IPS-18a (cell line): ENCODE data around the gene CYP2C18.
"Not testable (repeated sequence)": the region's sequence is repeated elsewhere in the genome, so short reads cannot be mapped to it uniquely, and the experiment has no call there.

Experiments
- H3K27ac ChIP-seq: one replicate; pipeline ENCODE4 v1.5.1; 2013; ENCODE audit warnings: low read length
- H3K27me3 ChIP-seq: one replicate; pipeline ENCODE4 v1.6.1; 2013; ENCODE audit warnings: mild to moderate bottlenecking, low read length; ENCODE audit not compliant: control insufficient read depth, insufficient read depth
- H3K36me3 ChIP-seq: one replicate; pipeline ENCODE4 v1.6.1; 2013; ENCODE audit warnings: low read depth, low read length; ENCODE audit not compliant: control insufficient read depth
- H3K4me1 ChIP-seq: one replicate; pipeline ENCODE4 v1.6.1; 2013; ENCODE audit warnings: low read depth, low read length; ENCODE audit not compliant: control insufficient read depth
- H3K4me3 ChIP-seq: one replicate; pipeline ENCODE4 v1.5.1; 2013; ENCODE audit warnings: low read length
- H3K9ac ChIP-seq: one replicate; pipeline ENCODE4 v1.6.1; 2013; ENCODE audit warnings: mild to moderate bottlenecking, low read length, moderate library complexity
- H3K9me3 ChIP-seq: one replicate; pipeline ENCODE4 v1.6.1; 2013; ENCODE audit warnings: low read depth, low read length; ENCODE audit not compliant: control insufficient read depth

The CYP2C18 gene

GRCh38 chr10:94683214-94684054 lies at the start of gene CYP2C18:
TSS of gene CYP2C18 (plus strand) at chr10:94683729. CDS start at chr10:94683820, 91 bp downstream.
- Histone ChIP-seq H3K4me1 (no peaks in the 10 kb centered on the region), H3K27ac (no peak within 1 kb of the TSS), H3K27me3 (no peaks in the 10 kb centered on the region), H3K9ac (no peak within 1 kb of the TSS), H3K9me3 (no peaks in the 10 kb centered on the region), H3K4me3 (no peak within 1 kb of the TSS), H3K36me3 (no peaks in the 10 kb centered on the region)

GRCh38 chr10:94638097-94638496 lies 45.4 kb upstream of the CYP2C18 start:
- not testable (repeated sequence) for H3K27ac ChIP-seq, H3K9ac ChIP-seq, H3K36me3 ChIP-seq, H3K4me1 ChIP-seq, H3K9me3 ChIP-seq, H3K27me3 ChIP-seq, H3K4me3 ChIP-seq

- Histone ChIP-seq H3K36me3 (no peaks in the 10 kb centered on the region), H3K4me1 (no peaks in the 10 kb centered on the region), H3K4me3 (no peak overlapping the region), H3K9me3 (peaks cover 3% of the 10 kb centered on the region), H3K9ac (no peak overlapping the region), H3K27ac (no peak overlapping the region), H3K27me3 (no peaks in the 10 kb centered on the region)
These were observed 43.6 kb upstream of the CYP2C18 start for GRCh38 chr10:94639902-94640301.

GRCh38 chr10:94640562-94640961 lies 43.0 kb upstream of the CYP2C18 start:
- no peaks in the 10 kb centered on the region for H3K36me3 ChIP-seq
- H3K9me3 ChIP-seq = peaks cover 3% of the 10 kb centered on the region
- no peak overlapping the region for H3K9ac ChIP-seq
- no peaks in the 10 kb centered on the region for H3K27me3 ChIP-seq
- H3K4me1 ChIP-seq = no peaks in the 10 kb centered on the region
- no peak overlapping the region for H3K27ac ChIP-seq
- no peak overlapping the region for H3K4me3 ChIP-seq

- peaks cover 3% of the 10 kb centered on the region for H3K9me3 ChIP-seq
- H3K9ac ChIP-seq = no peak overlapping the region
- no peak overlapping the region for H3K27ac ChIP-seq
- H3K36me3 ChIP-seq = no peaks in the 10 kb centered on the region
- H3K4me3 ChIP-seq = no peak overlapping the region
- H3K4me1 ChIP-seq = no peaks in the 10 kb centered on the region
- no peaks in the 10 kb centered on the region for H3K27me3 ChIP-seq
These were observed 42.0 kb upstream of the CYP2C18 start for GRCh38 chr10:94641480-94641879.

- Histone ChIP-seq H3K4me3 (no peak overlapping the region), H3K27ac (no peak overlapping the region), H3K9me3 (no peaks in the 10 kb centered on the region)
These were observed 39.2 kb upstream of the CYP2C18 start for GRCh38 chr10:94644352-94644751.

GRCh38 chr10:94645285-94645684 lies 38.2 kb upstream of the CYP2C18 start:
- H3K9ac ChIP-seq = no peak overlapping the region
- H3K27ac ChIP-seq = no peak overlapping the region
- H3K4me1 ChIP-seq = no peaks in the 10 kb centered on the region
- H3K4me3 ChIP-seq = no peak overlapping the region
- no peaks in the 10 kb centered on the region for H3K27me3 ChIP-seq
- H3K9me3 ChIP-seq = no peaks in the 10 kb centered on the region
- H3K36me3 ChIP-seq = no peaks in the 10 kb centered on the region

More at GRCh38 chr10:94644352-94644751, 39.2 kb upstream of the CYP2C18 start:
- Histone ChIP-seq H3K4me1 (no peaks in the 10 kb centered on the region), H3K9ac (no peak overlapping the region), H3K27me3 (no peaks in the 10 kb centered on the region), H3K36me3 (no peaks in the 10 kb centered on the region)

GRCh38 chr10:94655201-94655600 lies 28.3 kb upstream of the CYP2C18 start:
- H3K36me3 ChIP-seq, H3K9me3 ChIP-seq, H3K27me3 ChIP-seq, H3K27ac ChIP-seq, H3K9ac ChIP-seq, H3K4me1 ChIP-seq, H3K4me3 ChIP-seq: not testable (repeated sequence)

- not testable (repeated sequence) for H3K36me3 ChIP-seq, H3K9ac ChIP-seq, H3K27ac ChIP-seq, H3K4me1 ChIP-seq, H3K4me3 ChIP-seq, H3K9me3 ChIP-seq, H3K27me3 ChIP-seq
These were observed 20.5 kb upstream of the CYP2C18 start for GRCh38 chr10:94663061-94663460.

- Histone ChIP-seq H3K27me3 (no peaks in the 10 kb centered on the region), H3K36me3 (no peaks in the 10 kb centered on the region), H3K27ac (no peak overlapping the region), H3K9me3 (no peaks in the 10 kb centered on the region), H3K9ac (no peak overlapping the region), H3K4me1 (peaks cover 8% of the 10 kb centered on the region), H3K4me3 (no peak overlapping the region)
These were observed 17.0 kb upstream of the CYP2C18 start for GRCh38 chr10:94666391-94667102.

- no peaks in the 10 kb centered on the region for H3K27me3 ChIP-seq
- no peak overlapping the region for H3K27ac ChIP-seq
- H3K9me3 ChIP-seq = no peaks in the 10 kb centered on the region
- H3K36me3 ChIP-seq = no peaks in the 10 kb centered on the region
- H3K4me3 ChIP-seq = no peak overlapping the region
- no peaks in the 10 kb centered on the region for H3K4me1 ChIP-seq
- H3K9ac ChIP-seq = no peak overlapping the region
These were observed 9.8 kb upstream of the CYP2C18 start for GRCh38 chr10:94673614-94674321.
